ENCODE data around the gene FNDC7. TPM values are rescaled to one million over a fixed set of nuclear protein-coding genes. Genes with fewer than 3 reads are reported as not detected.
"Not testable (repeated sequence)": the region's sequence is repeated elsewhere in the genome, so short reads cannot be mapped to it uniquely, and the experiment has no call there.

The FNDC7 gene
- total RNA-seq, 3 donors from 2014 or later = not detected

DNA sequence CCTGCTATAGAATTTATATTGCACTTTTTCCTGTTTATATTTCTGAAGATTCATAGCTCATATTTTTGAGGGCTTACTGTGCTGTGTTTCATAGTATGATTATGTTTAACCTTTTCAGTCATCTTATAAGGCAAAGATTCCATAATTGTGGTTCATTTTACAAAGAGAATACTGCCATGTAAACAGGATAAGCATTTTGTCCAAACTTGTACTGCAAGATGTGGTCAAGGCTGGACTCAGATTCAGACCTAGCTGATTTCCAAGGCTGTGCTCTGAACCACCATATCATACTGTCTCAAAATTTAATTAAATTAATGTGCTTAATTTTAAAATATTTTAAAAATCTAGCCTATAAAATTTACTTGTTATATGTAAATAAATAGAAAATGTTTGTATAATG is 65.1 kb downstream of the FNDC7 start:
- no peak overlapping the region for H3K27ac ChIP-seq
- no peak overlapping the region for H3K4me3 ChIP-seq
- TF ChIP-seq CTCF (IDR thresholded peaks at IDR 0.05) (no peak), POLR2A (IDR thresholded peaks at IDR 0.05) (no peak), POLR2AphosphoS5 (IDR thresholded peaks at IDR 0.05) (no peak)
- no peaks in the 10 kb centered on the region for H3K4me1 ChIP-seq
- no peaks in the 10 kb centered on the region for H3K36me3 ChIP-seq
- intact Hi-C loops (cut with DNase I; ENCODE audit: low total_unique reads) = no loop called here
- no peaks in the 10 kb centered on the region for H3K27me3 ChIP-seq
- no peak for DNase-seq (ENCODE audit: low spot score in 2 of 2)
- H3K9me3 ChIP-seq = no peaks in the 10 kb centered on the region

DNA sequence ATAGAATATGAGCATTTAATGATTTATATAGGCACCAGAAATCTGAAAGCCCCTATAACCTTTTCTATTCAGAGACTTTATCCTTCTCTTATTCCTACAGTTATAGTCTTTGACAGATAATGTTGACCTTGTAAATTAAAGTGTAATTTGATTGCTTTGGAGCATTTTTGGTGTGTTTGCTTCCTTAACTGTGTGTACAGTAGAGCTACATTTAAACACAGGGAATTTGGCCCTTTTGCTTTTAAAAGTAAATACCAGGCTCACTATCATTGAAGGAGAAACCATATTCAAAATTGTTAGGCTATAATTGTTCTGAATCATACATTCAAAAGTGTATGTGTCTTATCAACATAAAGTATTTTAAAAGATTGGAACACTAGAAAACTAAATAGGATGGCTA is 66.7 kb downstream of the FNDC7 start:
- no peaks in the 10 kb centered on the region for H3K27me3 ChIP-seq
- intact Hi-C loops (cut with DNase I; ENCODE audit: low total_unique reads) = no loop called here
- H3K27ac ChIP-seq = no peak overlapping the region
- H3K9me3 ChIP-seq = no peaks in the 10 kb centered on the region
- TF ChIP-seq POLR2AphosphoS5 (IDR thresholded peaks at IDR 0.05) = no peak
- TF ChIP-seq CTCF (IDR thresholded peaks at IDR 0.05) = no peak
- no peak for TF ChIP-seq POLR2A (IDR thresholded peaks at IDR 0.05)
- peaks cover 7% of the 10 kb centered on the region for H3K36me3 ChIP-seq
- DNase-seq (ENCODE audit: low spot score in 2 of 2) = no peak
- H3K4me3 ChIP-seq = no peak overlapping the region
- H3K4me1 ChIP-seq = no peaks in the 10 kb centered on the region

DNA sequence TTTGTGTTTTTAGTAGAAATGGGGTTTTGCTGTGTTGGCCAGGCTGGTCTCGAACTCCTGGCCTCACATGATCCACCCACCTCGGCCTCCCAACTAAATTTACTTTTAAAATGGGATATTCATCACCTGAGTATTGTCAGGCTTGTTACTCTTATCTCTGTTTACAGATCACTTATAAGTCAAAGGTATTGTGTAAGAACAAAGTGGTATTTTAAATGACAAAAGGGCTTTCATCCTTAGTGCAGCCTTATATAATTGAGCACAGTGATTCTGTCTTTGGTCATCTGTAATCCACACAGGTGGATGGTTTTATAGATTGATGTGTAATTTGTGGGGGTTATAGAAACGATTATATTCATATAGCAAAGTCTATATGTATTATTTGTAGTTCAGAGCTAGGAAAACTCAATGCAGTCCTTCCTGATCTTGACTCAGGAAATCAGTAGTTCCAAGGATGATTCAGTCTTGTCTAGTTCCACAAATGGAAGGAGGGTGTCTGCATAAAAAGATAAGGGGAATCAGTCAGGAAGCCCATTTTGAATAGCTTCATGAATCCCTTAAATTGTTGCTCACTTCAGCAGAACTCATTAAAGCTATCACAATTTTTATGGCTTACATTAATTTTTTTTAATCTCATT is 68.3 kb downstream of the FNDC7 start:
- Histone ChIP-seq H3K4me3 (no peak overlapping the region), H3K36me3 (peaks cover 7% of the 10 kb centered on the region), H3K9me3 (peaks cover 13 to 15% of the 10 kb centered on the region in 2 donors), H3K27ac (no peak overlapping the region), H3K4me1 (no peaks in the 10 kb centered on the region), H3K27me3 (no peaks in the 10 kb centered on the region)
- no peak for DNase-seq (ENCODE audit: low spot score in 2 of 2)
- TF ChIP-seq CTCF (IDR thresholded peaks at IDR 0.05) (no peak), POLR2A (IDR thresholded peaks at IDR 0.05) (no peak), POLR2AphosphoS5 (IDR thresholded peaks at IDR 0.05) (no peak)
- intact Hi-C loops (cut with DNase I; ENCODE audit: low total_unique reads) = no loop called here

GRCh38 chr1:108781575-108781944 is 68.9 kb downstream of the FNDC7 start:
- H3K4me3 ChIP-seq; H3K27me3 ChIP-seq; H3K27ac ChIP-seq; H3K36me3 ChIP-seq; intact Hi-C loops (cut with DNase I; ENCODE audit: low total_unique reads); H3K4me1 ChIP-seq; DNase-seq (ENCODE audit: low spot score in 2 of 2): not testable (repeated sequence)
- H3K9me3 ChIP-seq = peaks cover 15 to 18% of the 10 kb centered on the region in 2 donors

- Histone ChIP-seq H3K36me3 (peaks cover 7% of the 10 kb centered on the region), H3K9me3 (peaks cover 15 to 18% of the 10 kb centered on the region in 2 donors), H3K4me1 (no peaks in the 10 kb centered on the region), H3K27me3 (no peaks in the 10 kb centered on the region), H3K4me3 (no peak overlapping the region), H3K27ac (no peak overlapping the region)
- TF ChIP-seq POLR2AphosphoS5 (IDR thresholded peaks at IDR 0.05) = no peak
- intact Hi-C loops (cut with DNase I; ENCODE audit: low total_unique reads) = no loop called here
- no peak for DNase-seq (ENCODE audit: low spot score in 2 of 2)
Measured at GRCh38 chr1:108785264-108785663, 72.6 kb downstream of the FNDC7 start.

GRCh38 chr1:108785880-108786279 is 73.2 kb downstream of the FNDC7 start:
- Histone ChIP-seq H3K9me3 (peaks cover 15 to 18% of the 10 kb centered on the region in 2 donors), H3K27me3 (no peaks in the 10 kb centered on the region), H3K27ac (no peak overlapping the region), H3K4me1 (no peaks in the 10 kb centered on the region), H3K36me3 (peaks cover 7% of the 10 kb centered on the region), H3K4me3 (no peak overlapping the region)
- intact Hi-C loops (cut with DNase I; ENCODE audit: low total_unique reads) = no loop called here
- TF ChIP-seq POLR2AphosphoS5 (IDR thresholded peaks at IDR 0.05) = no peak
- no peak for TF ChIP-seq POLR2A (IDR thresholded peaks at IDR 0.05)
- TF ChIP-seq CTCF (IDR thresholded peaks at IDR 0.05) = no peak
- no peak for DNase-seq (ENCODE audit: low spot score in 2 of 2)

Data from breast epithelium (tissue), 4 donors.